Ishikawa (cell line): ENCODE results near the gene C15orf61.

Experiments used
- CEBPB ChIP-seq: IDR thresholded peaks from 2 replicates; pipeline ENCODE4 v1.6.1; 2012
- CREB1 ChIP-seq: IDR thresholded peaks from 2 replicates; pipeline ENCODE4 v1.6.1; 2012; ENCODE audit warnings: low read depth
- EGR1 ChIP-seq: IDR thresholded peaks from 2 replicates; pipeline ENCODE4 v1.6.1; 2012
- EP300 ChIP-seq: IDR thresholded peaks from 2 replicates; pipeline ENCODE4 v1.6.1; 2012; ENCODE audit warnings: borderline replicate concordance
- FOXM1 ChIP-seq: IDR thresholded peaks from 2 replicates; pipeline ENCODE4 v1.6.1; 2012; ENCODE audit warnings: low read depth, borderline replicate concordance
- MAX ChIP-seq: IDR thresholded peaks from 2 replicates; pipeline ENCODE4 v1.6.1; 2012
- NFIC ChIP-seq: IDR thresholded peaks from 2 replicates; pipeline ENCODE4 v1.6.1; 2012
- RAD21 ChIP-seq: IDR thresholded peaks from 2 replicates; pipeline ENCODE4 v1.6.1; 2012; ENCODE audit warnings: low read depth
- REST ChIP-seq: IDR thresholded peaks from 2 replicates; pipeline ENCODE4 v1.6.1; 2012; ENCODE audit warnings: low read depth, mild to moderate bottlenecking
- TAF1 ChIP-seq: IDR thresholded peaks from 2 replicates; pipeline ENCODE4 v1.6.1; 2012; ENCODE audit warnings: low read depth, mild to moderate bottlenecking
- TCF12 ChIP-seq: IDR thresholded peaks from 2 replicates; pipeline ENCODE4 v1.6.1; 2012; ENCODE audit warnings: low read depth
- TEAD4 ChIP-seq: IDR thresholded peaks from 2 replicates; pipeline ENCODE4 v1.6.1; 2012
- YY1 ChIP-seq: IDR thresholded peaks from 2 replicates; pipeline ENCODE4 v1.6.1; 2012; ENCODE audit warnings: low read depth
- ZBTB7A ChIP-seq: IDR thresholded peaks from 2 replicates; pipeline ENCODE4 v1.6.1; 2012; ENCODE audit warnings: low read depth
- TF ChIP-seq, protein P1 (sequence below): IDR thresholded peaks from 2 replicates; pipeline ENCODE4 v1.6.1; 2012

The C15orf61 gene

GRCh38 chr15:67542420-67543347 is 21.8 kb downstream of the C15orf61 start, which contains the start of gene MAP2K5:
Gene MAP2K5 (plus strand): TSS chr15:67542703. CDS start chr15:67543336, 633 bp downstream.
- TF ChIP-seq RAD21 (no peak), FOXM1 (no peak), MAX (peak; percentile 70; the same call in 1 of the 2 replicates), NFIC (no peak), TAF1 (peak; percentile 80; the same call in 1 of the 2 replicates), CREB1 (no peak), TCF12 (peak; percentile 45; the same call in 1 of the 2 replicates), YY1 (peak; percentile 96), TEAD4 (no peak), EGR1 (peak; percentile 64; the same call in 1 of the 2 replicates), ZBTB7A (no peak; the same call in 1 of the 2 replicates)
- TF ChIP-seq, protein P1, sequence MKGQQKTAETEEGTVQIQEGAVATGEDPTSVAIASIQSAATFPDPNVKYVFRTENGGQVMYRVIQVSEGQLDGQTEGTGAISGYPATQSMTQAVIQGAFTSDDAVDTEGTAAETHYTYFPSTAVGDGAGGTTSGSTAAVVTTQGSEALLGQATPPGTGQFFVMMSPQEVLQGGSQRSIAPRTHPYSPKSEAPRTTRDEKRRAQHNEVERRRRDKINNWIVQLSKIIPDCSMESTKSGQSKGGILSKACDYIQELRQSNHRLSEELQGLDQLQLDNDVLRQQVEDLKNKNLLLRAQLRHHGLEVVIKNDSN, result no peak

DNA sequence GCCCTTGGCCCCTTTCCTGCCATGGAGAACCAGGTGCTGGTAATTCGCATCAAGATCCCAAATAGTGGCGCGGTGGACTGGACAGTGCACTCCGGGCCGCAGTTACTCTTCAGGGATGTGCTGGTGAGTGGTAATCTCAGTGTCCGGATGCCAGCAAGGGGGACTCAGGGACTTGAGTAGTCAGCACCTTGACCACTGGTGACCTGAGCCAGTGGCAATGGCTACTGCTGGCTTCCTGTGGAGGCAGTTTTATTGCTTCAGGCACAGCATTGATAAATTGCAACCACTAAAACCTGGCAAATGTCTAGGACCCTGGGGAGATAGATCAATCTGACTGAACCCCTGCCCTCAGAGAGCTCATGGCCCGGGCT is 22.4 kb downstream of the C15orf61 start:
- no peak for TF ChIP-seq RAD21
- TF ChIP-seq CEBPB, result no peak
- no peak for TF ChIP-seq EGR1
- TF ChIP-seq TAF1, result no peak
- no peak for TF ChIP-seq MAX
- no peak for TF ChIP-seq FOXM1
- TF ChIP-seq CREB1, result no peak
- TF ChIP-seq TCF12, result no peak
- TF ChIP-seq, protein P1, result no peak
- no peak for TF ChIP-seq REST
- TF ChIP-seq TEAD4, result no peak
- TF ChIP-seq ZBTB7A, result no peak
- TF ChIP-seq NFIC, result no peak
- TF ChIP-seq EP300, result no peak
- TF ChIP-seq YY1, result no peak

DNA sequence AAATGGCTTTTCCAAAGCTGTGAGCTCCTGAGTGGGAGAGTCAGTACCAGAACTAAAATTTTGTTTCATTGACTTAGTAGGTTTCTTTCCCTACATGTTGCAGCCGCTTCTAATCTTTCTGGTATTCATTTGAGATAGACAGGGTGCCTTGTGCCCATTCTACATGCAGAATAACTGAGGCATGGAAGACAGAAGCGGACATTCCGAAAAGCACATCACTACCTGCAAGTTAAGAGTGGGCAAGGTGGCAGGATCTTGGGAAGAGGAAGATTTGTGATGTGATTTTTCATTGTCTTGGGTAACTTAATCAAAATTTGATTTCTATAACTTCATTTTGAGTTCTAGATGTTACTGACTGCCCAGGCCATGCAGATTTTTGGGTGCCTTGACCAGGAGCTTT is 23.5 kb downstream of the C15orf61 start:
- TF ChIP-seq TCF12, result no peak
- TF ChIP-seq, protein P1, result no peak
- TF ChIP-seq FOXM1, result no peak
- TF ChIP-seq RAD21, result no peak
- no peak for TF ChIP-seq MAX
- TF ChIP-seq TAF1, result no peak
- no peak for TF ChIP-seq ZBTB7A
- TF ChIP-seq EP300, result no peak
- no peak for TF ChIP-seq REST
- no peak for TF ChIP-seq CREB1
- TF ChIP-seq YY1, result no peak
- no peak for TF ChIP-seq NFIC
- no peak for TF ChIP-seq CEBPB
- TF ChIP-seq TEAD4, result no peak
- TF ChIP-seq EGR1, result no peak

- TF ChIP-seq ZBTB7A (no peak), YY1 (no peak), CEBPB (no peak), TAF1 (no peak), MAX (no peak), RAD21 (no peak), EP300 (no peak), CREB1 (no peak), REST (no peak), NFIC (no peak)
- TF ChIP-seq, protein P1, result no peak
These were observed 24.9 kb downstream of the C15orf61 start for GRCh38 chr15:67545864-67546263.
